IPS-15b (cell line): ENCODE measurements around the gene PRDM16.

Source experiments
- H3K27me3 ChIP-seq: one replicate; pipeline ENCODE4 v1.6.1; 2013; ENCODE audit warnings: low read length; ENCODE audit not compliant: control insufficient read depth, insufficient read depth
- H3K36me3 ChIP-seq: one replicate; pipeline ENCODE4 v1.6.1; 2013; ENCODE audit warnings: low read length; ENCODE audit not compliant: control insufficient read depth, insufficient read depth
- H3K4me1 ChIP-seq: one replicate; pipeline ENCODE4 v1.6.1; 2013; ENCODE audit warnings: mild to moderate bottlenecking, low read length; ENCODE audit not compliant: control insufficient read depth, insufficient read depth
- H3K4me3 ChIP-seq: one replicate; pipeline ENCODE4 v1.5.1; 2013; ENCODE audit warnings: low read depth, low read length
- H3K9ac ChIP-seq: one replicate; pipeline ENCODE4 v1.6.1; 2013; ENCODE audit warnings: low read depth, mild to moderate bottlenecking, low read length
- H3K9me3 ChIP-seq: one replicate; pipeline ENCODE4 v1.6.1; 2013; ENCODE audit warnings: mild to moderate bottlenecking, low read length; ENCODE audit not compliant: control insufficient read depth, insufficient read depth

The PRDM16 gene

GRCh38 chr1:3292868-3293562 is 224.0 kb downstream of the PRDM16 start:
- Histone ChIP-seq H3K9me3 (no peaks in the 10 kb centered on the region), H3K4me3 (no peak overlapping the region), H3K36me3 (no peaks in the 10 kb centered on the region), H3K9ac (no peak overlapping the region), H3K4me1 (no peaks in the 10 kb centered on the region), H3K27me3 (no peaks in the 10 kb centered on the region)

DNA sequence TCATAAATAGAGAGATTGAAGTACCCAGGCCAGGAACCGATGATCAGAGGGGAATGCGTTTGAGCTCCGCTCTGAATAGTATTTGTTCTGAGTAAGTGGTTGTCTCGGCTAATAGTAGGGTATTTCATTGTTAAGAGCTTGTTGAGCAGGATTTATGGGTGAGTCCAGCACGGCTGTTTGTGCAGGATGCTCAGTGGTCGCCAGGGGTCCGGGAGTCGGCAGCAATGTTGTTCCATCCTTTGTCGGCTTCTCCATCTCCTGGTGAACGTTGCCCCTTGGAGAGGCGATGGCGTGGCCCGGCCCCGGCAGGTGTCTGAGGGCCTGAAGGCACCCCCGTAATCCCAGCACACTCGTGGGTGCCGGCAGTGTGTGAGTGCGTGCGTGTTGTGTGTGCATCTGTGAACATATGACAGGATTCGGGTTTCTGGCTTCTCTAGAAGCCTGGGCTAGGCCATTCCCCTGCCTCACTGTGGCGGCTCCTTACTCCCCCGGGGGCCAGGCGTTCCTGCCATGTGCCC is 224.6 kb downstream of the PRDM16 start:
- H3K27me3 ChIP-seq = no peaks in the 10 kb centered on the region
- H3K9ac ChIP-seq = no peak overlapping the region
- H3K4me3 ChIP-seq = no peak overlapping the region
- no peaks in the 10 kb centered on the region for H3K9me3 ChIP-seq
- no peaks in the 10 kb centered on the region for H3K36me3 ChIP-seq
- no peaks in the 10 kb centered on the region for H3K4me1 ChIP-seq

- Histone ChIP-seq H3K4me1 (no peaks in the 10 kb centered on the region), H3K9ac (no peak overlapping the region), H3K27me3 (no peaks in the 10 kb centered on the region), H3K4me3 (no peak overlapping the region), H3K36me3 (no peaks in the 10 kb centered on the region), H3K9me3 (no peaks in the 10 kb centered on the region)
These were observed 225.4 kb downstream of the PRDM16 start for GRCh38 chr1:3294450-3294849.

DNA sequence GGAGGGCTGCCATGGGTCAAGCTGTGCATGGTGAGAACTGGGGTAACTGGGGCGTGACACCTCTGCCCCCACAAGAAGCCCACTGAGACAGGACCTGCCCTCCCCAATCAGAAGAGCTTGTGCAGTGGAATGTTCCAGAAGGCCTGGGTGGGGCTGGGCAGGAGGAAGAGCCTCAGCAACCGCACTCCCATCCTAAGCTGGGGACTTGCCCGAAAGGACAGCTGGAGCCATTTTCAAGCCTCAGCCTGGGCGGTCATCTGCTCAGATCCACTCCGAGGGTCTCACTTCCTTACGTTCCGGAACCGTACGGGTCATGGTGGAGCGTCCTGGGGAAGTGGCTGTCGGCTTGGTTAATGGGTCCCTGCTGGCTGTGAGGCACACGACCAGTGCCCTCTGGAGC is 226.8 kb downstream of the PRDM16 start:
- H3K9me3 ChIP-seq = no peaks in the 10 kb centered on the region
- no peak overlapping the region for H3K4me3 ChIP-seq
- no peaks in the 10 kb centered on the region for H3K4me1 ChIP-seq
- H3K9ac ChIP-seq = no peak overlapping the region
- no peaks in the 10 kb centered on the region for H3K27me3 ChIP-seq
- no peaks in the 10 kb centered on the region for H3K36me3 ChIP-seq

- H3K4me3 ChIP-seq = no peak overlapping the region
- H3K9me3 ChIP-seq = no peaks in the 10 kb centered on the region
- no peaks in the 10 kb centered on the region for H3K27me3 ChIP-seq
These were observed 227.3 kb downstream of the PRDM16 start for GRCh38 chr1:3296326-3296725.

GRCh38 chr1:3296826-3297225 is 227.8 kb downstream of the PRDM16 start:
- H3K27me3 ChIP-seq = no peaks in the 10 kb centered on the region
- H3K4me1 ChIP-seq = no peaks in the 10 kb centered on the region
- no peak overlapping the region for H3K9ac ChIP-seq
- no peaks in the 10 kb centered on the region for H3K36me3 ChIP-seq
- no peak overlapping the region for H3K4me3 ChIP-seq
- no peaks in the 10 kb centered on the region for H3K9me3 ChIP-seq

More at GRCh38 chr1:3296326-3296725, 227.3 kb downstream of the PRDM16 start:
- no peak overlapping the region for H3K9ac ChIP-seq
- H3K36me3 ChIP-seq = no peaks in the 10 kb centered on the region
- no peaks in the 10 kb centered on the region for H3K4me1 ChIP-seq

- no peaks in the 10 kb centered on the region for H3K36me3 ChIP-seq
- no peak overlapping the region for H3K4me3 ChIP-seq
- H3K9me3 ChIP-seq = no peaks in the 10 kb centered on the region
- no peaks in the 10 kb centered on the region for H3K27me3 ChIP-seq
- no peak overlapping the region for H3K9ac ChIP-seq
- H3K4me1 ChIP-seq = no peaks in the 10 kb centered on the region
These were observed 228.8 kb downstream of the PRDM16 start for GRCh38 chr1:3297756-3298155.

GRCh38 chr1:3298197-3298596 is 229.2 kb downstream of the PRDM16 start:
- H3K36me3 ChIP-seq = no peaks in the 10 kb centered on the region
- H3K9me3 ChIP-seq = no peaks in the 10 kb centered on the region
- no peak overlapping the region for H3K4me3 ChIP-seq
- no peaks in the 10 kb centered on the region for H3K4me1 ChIP-seq
- H3K27me3 ChIP-seq = no peaks in the 10 kb centered on the region
- H3K9ac ChIP-seq = no peak overlapping the region

DNA sequence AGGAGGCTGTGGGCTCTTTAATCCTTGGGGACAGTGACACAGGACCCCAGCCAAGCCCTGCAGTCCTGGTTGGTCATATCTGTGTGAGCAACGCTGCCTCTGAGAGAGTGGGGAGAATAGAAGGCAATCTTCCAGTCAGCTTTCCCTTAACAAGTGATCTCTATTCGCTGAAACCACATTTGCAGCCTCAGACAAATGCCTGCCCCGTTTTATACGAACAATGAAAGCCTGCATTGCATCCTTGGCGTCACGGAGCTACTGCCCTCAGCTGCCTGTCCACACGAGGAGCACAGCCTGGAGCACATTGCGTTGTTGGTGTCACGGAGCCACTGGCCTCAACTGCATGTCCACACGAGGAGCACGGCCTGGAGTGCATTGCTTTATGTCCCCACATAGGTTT is 235.2 kb downstream of the PRDM16 start:
- H3K36me3 ChIP-seq = no peaks in the 10 kb centered on the region
- no peaks in the 10 kb centered on the region for H3K27me3 ChIP-seq
- no peak overlapping the region for H3K4me3 ChIP-seq
- no peaks in the 10 kb centered on the region for H3K9me3 ChIP-seq
- H3K4me1 ChIP-seq = no peaks in the 10 kb centered on the region
- no peak overlapping the region for H3K9ac ChIP-seq

- Histone ChIP-seq H3K4me1 (no peaks in the 10 kb centered on the region), H3K4me3 (no peak overlapping the region), H3K9ac (no peak overlapping the region), H3K36me3 (no peaks in the 10 kb centered on the region), H3K27me3 (no peaks in the 10 kb centered on the region), H3K9me3 (no peaks in the 10 kb centered on the region)
These were observed 235.7 kb downstream of the PRDM16 start for GRCh38 chr1:3304692-3305091.

DNA sequence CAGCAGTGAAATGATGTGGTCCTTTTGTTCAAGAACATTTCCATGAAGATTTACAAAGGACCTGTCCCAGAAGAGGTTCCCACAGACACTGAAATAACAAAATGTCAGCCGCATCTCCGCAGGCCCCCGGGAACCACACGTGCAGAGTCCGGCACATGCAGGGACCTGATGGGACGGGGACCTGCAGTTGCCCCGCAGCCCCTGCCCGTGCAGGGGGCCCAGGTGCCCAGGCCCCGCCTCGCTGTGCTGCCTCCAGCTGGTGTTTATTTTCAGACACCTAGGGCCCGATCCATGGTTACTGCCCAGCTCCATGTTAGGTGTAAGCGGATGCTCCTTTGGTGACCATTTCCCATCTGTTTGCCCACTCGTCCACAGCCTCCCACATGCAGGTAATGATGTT is 236.2 kb downstream of the PRDM16 start:
- no peaks in the 10 kb centered on the region for H3K4me1 ChIP-seq

DNA sequence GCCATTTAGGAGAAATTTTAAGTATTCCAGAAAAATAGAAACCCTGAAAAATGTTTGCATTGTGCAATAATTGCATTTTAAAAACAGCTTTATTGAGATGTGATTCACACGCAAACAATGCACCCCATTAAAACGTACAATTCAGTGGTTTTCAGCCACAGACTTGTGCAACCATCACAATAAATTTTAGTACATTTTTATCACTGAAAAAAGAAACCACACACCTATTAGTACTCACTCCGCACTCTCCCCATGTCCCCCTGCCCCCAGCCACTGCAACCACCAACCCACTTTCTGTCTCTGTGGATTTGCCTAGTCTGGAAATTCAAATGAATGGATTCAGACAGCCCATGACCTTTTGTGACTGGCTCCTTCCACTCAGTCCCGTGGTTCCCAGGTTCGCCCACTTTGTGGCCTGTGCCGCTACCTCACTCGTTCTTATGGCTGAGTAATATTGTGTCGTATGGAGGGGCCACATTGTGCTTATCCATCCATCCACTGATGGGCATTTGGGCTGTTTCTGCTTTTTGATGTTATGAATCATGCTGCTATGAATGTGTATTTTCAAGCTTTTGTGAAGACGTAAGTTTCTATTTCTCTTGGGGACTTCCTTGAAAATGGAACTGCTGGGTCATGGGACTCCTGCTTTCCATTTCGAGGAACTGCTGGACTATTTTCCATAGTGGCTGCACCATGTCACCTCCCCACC is 237.7 kb downstream of the PRDM16 start:
- no peaks in the 10 kb centered on the region for H3K36me3 ChIP-seq
- no peak overlapping the region for H3K4me3 ChIP-seq
- H3K27me3 ChIP-seq = no peaks in the 10 kb centered on the region
- H3K9me3 ChIP-seq = no peaks in the 10 kb centered on the region
- H3K9ac ChIP-seq = no peak overlapping the region
- H3K4me1 ChIP-seq = no peaks in the 10 kb centered on the region

More for the DNA sequence above, 236.2 kb downstream of the PRDM16 start:
- H3K36me3 ChIP-seq = no peaks in the 10 kb centered on the region
- H3K27me3 ChIP-seq = no peaks in the 10 kb centered on the region
- no peak overlapping the region for H3K4me3 ChIP-seq
- no peak overlapping the region for H3K9ac ChIP-seq
- no peaks in the 10 kb centered on the region for H3K9me3 ChIP-seq
